Heart right ventricle (tissue), 16 donors: Measurements from ENCODE around the gene SMURF1. TPM values are rescaled to one million over a fixed set of nuclear protein-coding genes. Genes with fewer than 3 reads are reported as not detected.

Experiments
- ATAC-seq, 8 donors: fragments of 200-7000 bp; cut with Tn5 transposase; one replicate each; pipeline ENCODE4 v1.9.1; 2020; ENCODE audit warnings: mild to moderate bottlenecking in 8 of 8, moderate library complexity in 8 of 8, moderate number of reproducible peaks in 1 of 8
- DNase-seq, 2 donors: peaks; one replicate each; pipeline ENCODE4 v3.0.0-alpha.2; 2020
- H3K27ac ChIP-seq, 10 donors: fragments of 200-600 bp; sonication (generic) in 2 of 10; one replicate each; pipeline versions ENCODE4 v1.5.0 to v1.8.0; 2020 to 2022; ENCODE audit warnings: mild to moderate bottlenecking in 3 of 10
- H3K27me3 ChIP-seq, 7 donors: fragments of 200-600 bp; one replicate each; pipeline ENCODE4 v1.8.0; 2021 to 2022; ENCODE audit warnings: mild to moderate bottlenecking in 2 of 7
- H3K36me3 ChIP-seq, 9 donors: fragments of 200-600 bp; sonication (generic) in 1 of 9; one replicate each; pipeline versions ENCODE4 v1.5.0 to v1.8.0; 2020 to 2022; ENCODE audit warnings: mild to moderate bottlenecking in 2 of 9
- H3K4me1 ChIP-seq, 9 donors: fragments of 200-600 bp; sonication (generic) in 1 of 9; one replicate each; pipeline versions ENCODE4 v1.5.0 to v1.8.0; 2020 to 2022; ENCODE audit warnings: mild to moderate bottlenecking in 4 of 9
- H3K4me3 ChIP-seq, 10 donors: fragments of 200-600 bp; sonication (generic) in 2 of 10; one replicate each; pipeline versions ENCODE4 v1.5.0 to v1.8.0; 2020 to 2022; ENCODE audit warnings: mild to moderate bottlenecking in 7 of 10, moderate library complexity in 2 of 10
- H3K9me3 ChIP-seq, 11 donors: fragments of 200-600 bp in 10 of 11; sonication (generic) in 2 of 11; one replicate each; pipeline versions ENCODE4 v1.5.0 to v1.8.0; 2013 to 2022; ENCODE audit warnings: mild to moderate bottlenecking in 2 of 11, control low read depth in 1 of 11, moderate library complexity in 1 of 11
- WGBS, 2 donors: extraction: QIAGEN DNeasy Blood & Tissue Kit; methylation state at CpG; one replicate each; pipeline ENCODE4 v1.1.7; 2013; ENCODE audit warnings: inconsistent platforms in 1 of 2; 5-methylcytosine and 5-hydroxymethylcytosine counted together
- intact Hi-C, 10 donors: fragments of 100-400 bp; cut with DNase I; formaldehyde crosslinking; loops; one replicate each; pipeline versions ENCODE4 v1.11.1 to v1.14.2; 2022
- polyA plus RNA-seq, 2 donors: library from polyadenylated mRNA; stranded (reverse); fragments of 200-250 nt; gene quantifications; one replicate each; pipeline ENCODE4 v1.2.3, GENCODE V29; 2013
- total RNA-seq, 10 donors: library from RNA; stranded (reverse); fragmentation: NEBNext Ultra II Directional in 3 of 10; extraction: Animal tissue kit (Norgen Biotek cat#: 25700) in 3 of 10; gene quantifications; one replicate each; pipeline versions ENCODE4 v1.2.1 to v1.2.4, GENCODE V29; 2021 to 2023
- TF ChIP-seq, protein P1 (sequence below), 9 donors: fragments of 200-600 bp; sonication (generic) in 2 of 9; IDR thresholded peaks; one replicate each; pipeline versions ENCODE4 v1.5.0 to v1.8.0; 2021 to 2022; ENCODE audit warnings: antibody characterized with exemption in 9 of 9, mild to moderate bottlenecking in 5 of 9, moderate library complexity in 1 of 9
- donor health status: Arrhythmogenic right ventricular cardiomyopathy.
- donor health status: ischemic (EF 13 %, LVEDD 7.1; RV severe dilation, severe dysfunction).
- donor health status: healthy with polysubstance abuse.
- donor health status: DM: no; HTN: yes; CAD: no.
- donor health status: DM: no; HTN: no; CAD: no.
- donor health status: ischemic (EF 25% LVEDD 6.9; RV normal size, moderate dysfunction).
- donor health status: ischemic (EF 25% LVEDD 5.7; RV mildly dilated, moderate dysfunction).
- donor health status: healthy.
- donor health status: DM: yes; HTN: yes; CAD: no.
- donor health status: Ischemic cardiomyopathy.
- donor health status: ischemic (EF 35%, LVEDD 5.7; RV mildly dilated, moderate dysfunction).
- donor health status: nonischemic (EF 11% LVEDD 7.7; RV severe dilation, severe dysfunction).
- donor health status: DM: yes; HTN: yes; CAD: no.
- donor health status: PGD.
- donor health status: ischemic (EF 29% LVEDD 5.4; RV normal size, mild dysfunction).
- donor health status: nonischemic (EF 23%, LVEDD 6.1; RV moderate dilation, normal function).

Gene SMURF1
- total and polyA plus RNA-seq, 12 donors: 4.2 to 14.7 (median 10.8) TPM

DNA sequence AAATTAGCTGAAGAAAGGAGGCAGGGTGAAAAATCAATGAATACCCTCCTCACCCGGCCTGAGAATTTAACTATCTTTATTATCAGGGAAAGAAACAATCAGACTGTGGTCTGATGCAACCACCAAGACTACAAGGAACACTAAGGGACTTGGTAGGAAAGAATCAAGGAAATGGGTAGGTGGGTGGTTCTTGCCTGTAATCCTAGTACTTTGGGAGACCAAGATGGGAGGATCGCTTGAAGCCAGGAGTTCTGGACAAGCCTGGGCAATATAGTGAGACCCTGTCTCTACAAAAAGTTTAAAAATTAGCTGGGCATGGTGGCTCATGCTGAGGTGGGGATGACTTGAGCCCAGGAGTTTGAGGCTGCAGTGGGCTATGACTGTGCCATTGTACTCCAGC, 12.6 kb downstream of the SMURF1 start:
- Histone ChIP-seq H3K36me3 (no peaks in the 10 kb centered on the region), H3K27ac (no peak overlapping the region), H3K4me3 (no peak overlapping the region), H3K4me1 (peaks cover 0 to 87% (median 51%) of the 10 kb centered on the region in 9 donors), H3K27me3 (no peaks in the 10 kb centered on the region), H3K9me3 (no peaks in the 10 kb centered on the region)
- WGBS, 2 donors: 91 to 94% methylated on average over 2 of the region's 2 CpGs
- no peak for ATAC-seq
- TF ChIP-seq, protein P1, sequence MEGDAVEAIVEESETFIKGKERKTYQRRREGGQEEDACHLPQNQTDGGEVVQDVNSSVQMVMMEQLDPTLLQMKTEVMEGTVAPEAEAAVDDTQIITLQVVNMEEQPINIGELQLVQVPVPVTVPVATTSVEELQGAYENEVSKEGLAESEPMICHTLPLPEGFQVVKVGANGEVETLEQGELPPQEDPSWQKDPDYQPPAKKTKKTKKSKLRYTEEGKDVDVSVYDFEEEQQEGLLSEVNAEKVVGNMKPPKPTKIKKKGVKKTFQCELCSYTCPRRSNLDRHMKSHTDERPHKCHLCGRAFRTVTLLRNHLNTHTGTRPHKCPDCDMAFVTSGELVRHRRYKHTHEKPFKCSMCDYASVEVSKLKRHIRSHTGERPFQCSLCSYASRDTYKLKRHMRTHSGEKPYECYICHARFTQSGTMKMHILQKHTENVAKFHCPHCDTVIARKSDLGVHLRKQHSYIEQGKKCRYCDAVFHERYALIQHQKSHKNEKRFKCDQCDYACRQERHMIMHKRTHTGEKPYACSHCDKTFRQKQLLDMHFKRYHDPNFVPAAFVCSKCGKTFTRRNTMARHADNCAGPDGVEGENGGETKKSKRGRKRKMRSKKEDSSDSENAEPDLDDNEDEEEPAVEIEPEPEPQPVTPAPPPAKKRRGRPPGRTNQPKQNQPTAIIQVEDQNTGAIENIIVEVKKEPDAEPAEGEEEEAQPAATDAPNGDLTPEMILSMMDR (IDR thresholded peaks at IDR 0.05): no peak
- DNase-seq: no peak
- intact Hi-C loops: no loop called here

DNA sequence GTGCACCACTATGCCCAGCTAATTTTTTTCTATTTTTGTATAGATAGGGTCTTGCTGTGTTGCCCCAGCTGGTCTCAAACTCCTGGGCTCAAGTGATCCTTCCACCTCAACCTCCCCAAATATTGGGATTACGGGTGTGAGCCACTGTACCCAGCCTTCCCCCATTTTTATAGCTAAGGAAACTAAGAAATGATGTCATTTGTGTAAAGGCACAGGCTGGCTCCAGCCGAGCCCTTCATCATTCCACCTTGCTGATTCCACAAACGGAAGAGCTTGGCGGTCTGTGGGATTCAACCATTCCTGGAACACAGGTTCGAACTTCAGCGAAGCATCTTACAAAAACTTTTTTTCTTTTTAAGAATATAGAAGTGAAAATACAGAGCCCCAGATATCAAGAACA, 14.4 kb downstream of the SMURF1 start:
- Histone ChIP-seq H3K27me3 (no peaks in the 10 kb centered on the region), H3K27ac (no peak overlapping the region), H3K4me3 (no peak overlapping the region), H3K9me3 (no peaks in the 10 kb centered on the region), H3K36me3 (no peaks in the 10 kb centered on the region), H3K4me1 (peaks cover 0 to 84% (median 44%) of the 10 kb centered on the region in 9 donors)
- WGBS, 2 donors: 94 to 95% methylated on average over 6 of the region's 6 CpGs
- no peak for ATAC-seq
- DNase-seq: no peak
- TF ChIP-seq, protein P1 (IDR thresholded peaks at IDR 0.05): no peak
- intact Hi-C loops: no loop called here

DNA sequence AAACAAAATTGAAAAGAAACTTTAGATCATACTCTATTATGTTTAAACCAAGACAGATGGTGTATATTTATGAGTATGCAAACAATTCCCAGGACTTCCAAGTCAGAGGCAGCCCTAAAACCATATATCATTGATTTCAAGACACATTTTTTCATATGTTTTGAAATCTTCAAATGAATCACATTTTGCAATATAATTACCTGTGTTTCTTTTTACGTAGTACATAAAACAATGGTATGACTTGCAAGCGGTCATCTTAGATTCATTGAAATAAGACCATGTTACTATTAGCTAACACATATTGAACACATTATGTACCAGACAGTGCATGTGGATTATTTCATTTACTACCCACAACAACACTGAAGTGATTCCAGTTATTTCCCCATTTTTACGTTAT, 14.9 kb downstream of the SMURF1 start:
- intact Hi-C loops: no loop called here
- WGBS, 2 donors: 94 to 96% methylated on average over 3 of the region's 3 CpGs
- TF ChIP-seq, protein P1 (IDR thresholded peaks at IDR 0.05): no peak
- H3K27ac ChIP-seq: no peak overlapping the region
- H3K4me3 ChIP-seq: no peak overlapping the region
- H3K4me1 ChIP-seq: peaks cover 0 to 84% (median 44%) of the 10 kb centered on the region in 9 donors
- no peak for DNase-seq
- ATAC-seq: no peak
- no peaks in the 10 kb centered on the region for H3K9me3 ChIP-seq
- H3K27me3 ChIP-seq: no peaks in the 10 kb centered on the region
- no peaks in the 10 kb centered on the region for H3K36me3 ChIP-seq

DNA sequence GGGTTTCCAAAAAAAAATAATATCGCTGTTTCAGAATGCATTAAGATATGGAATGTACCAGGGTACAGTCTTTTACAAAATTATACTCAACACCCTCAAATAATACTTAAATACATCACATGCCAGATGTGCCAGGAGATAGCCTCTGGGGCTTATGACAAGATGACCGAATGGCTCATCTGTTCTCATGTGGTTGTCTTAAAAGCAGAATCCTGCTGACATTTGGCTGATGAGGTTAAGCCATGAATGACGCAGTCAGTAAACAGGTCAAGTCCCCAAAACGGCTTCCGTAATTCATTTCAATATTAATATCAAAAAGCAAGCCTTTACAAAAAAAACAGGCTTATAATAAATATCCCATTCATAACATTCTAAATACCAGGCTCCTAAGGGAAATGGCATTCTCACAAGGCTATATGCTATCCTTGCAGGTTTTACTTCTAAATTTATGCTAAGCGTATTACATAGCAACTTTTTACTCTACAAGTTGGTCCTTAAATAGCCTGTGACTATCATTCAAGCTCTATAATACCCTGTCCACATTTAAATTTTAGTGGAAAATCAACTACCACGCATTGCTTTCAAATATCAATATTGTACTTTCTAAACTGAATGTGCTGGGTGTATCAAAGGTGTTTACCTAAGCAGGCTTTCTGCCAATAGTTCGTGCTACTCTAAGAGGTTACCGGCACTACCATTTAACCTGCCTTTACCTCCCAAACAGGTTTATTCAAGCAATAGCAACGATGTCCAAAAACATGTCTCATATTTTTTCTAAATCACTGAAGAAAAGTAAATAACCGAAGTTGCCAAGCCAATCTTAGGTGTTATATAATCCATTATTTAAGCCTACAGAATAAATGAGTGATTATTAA, 15.6 kb downstream of the SMURF1 start:
- Histone ChIP-seq H3K27me3 (no peaks in the 10 kb centered on the region), H3K9me3 (no peaks in the 10 kb centered on the region), H3K36me3 (no peaks in the 10 kb centered on the region), H3K27ac (peak overlapping the region in 6 of 10 donors; percentile 1 to 51 (median 26)), H3K4me1 (peaks cover 3 to 84% (median 45%) of the 10 kb centered on the region in 9 donors), H3K4me3 (no peak overlapping the region)
- 80 to 81% methylated on average over 11 of the region's 11 CpGs for WGBS, 2 donors
- intact Hi-C loops: no loop called here
- peak in 2 of 8 donors; percentile 30 to 50 for ATAC-seq
- DNase-seq: no peak
- TF ChIP-seq, protein P1 (IDR thresholded peaks at IDR 0.05): no peak
